ENCODE measurements around the gene VILL. TPM values are rescaled to one million over a fixed set of nuclear protein-coding genes. Genes with fewer than 3 reads are reported as not detected.

The VILL gene
- total RNA-seq, 1 donor from 2014 or later: 4.9 TPM

DNA sequence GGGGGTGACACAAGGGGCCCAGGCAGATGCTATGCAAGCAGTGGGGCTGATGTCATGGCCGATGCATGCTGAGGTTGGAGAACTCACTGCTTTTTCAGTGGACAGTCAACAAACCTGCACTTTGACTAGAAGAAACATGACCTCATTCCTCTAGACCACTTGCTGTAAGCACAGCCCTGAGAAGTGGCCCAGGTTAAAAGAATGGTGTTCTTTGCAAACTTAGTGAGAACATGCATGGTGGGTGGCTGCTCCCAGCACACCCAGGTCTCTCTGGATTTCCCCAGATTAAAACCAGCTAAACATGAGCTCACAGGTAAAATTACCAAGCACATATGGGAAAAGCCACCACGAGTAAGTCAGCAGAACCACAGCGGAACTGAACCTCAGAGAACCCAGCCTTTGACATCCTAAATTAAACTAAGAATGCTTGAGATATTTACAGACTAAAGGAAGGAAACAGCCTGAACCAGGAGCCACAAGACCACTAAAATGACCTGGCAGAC is 64.0 kb downstream of the VILL start:
- H3K36me3 Mint-ChIP-seq (ENCODE audit: low read depth): no peaks in the 10 kb centered on the region
- no peaks in the 10 kb centered on the region for H3K4me1 Mint-ChIP-seq
- H3K27me3 Mint-ChIP-seq (ENCODE audit: low read depth): no peaks in the 10 kb centered on the region
- H3K4me3 Mint-ChIP-seq: no peak overlapping the region
- H3K27ac Mint-ChIP-seq (ENCODE audit: unreplicated experiment): peak overlapping the region; percentile 23
- TF ChIP-seq, protein P1, sequence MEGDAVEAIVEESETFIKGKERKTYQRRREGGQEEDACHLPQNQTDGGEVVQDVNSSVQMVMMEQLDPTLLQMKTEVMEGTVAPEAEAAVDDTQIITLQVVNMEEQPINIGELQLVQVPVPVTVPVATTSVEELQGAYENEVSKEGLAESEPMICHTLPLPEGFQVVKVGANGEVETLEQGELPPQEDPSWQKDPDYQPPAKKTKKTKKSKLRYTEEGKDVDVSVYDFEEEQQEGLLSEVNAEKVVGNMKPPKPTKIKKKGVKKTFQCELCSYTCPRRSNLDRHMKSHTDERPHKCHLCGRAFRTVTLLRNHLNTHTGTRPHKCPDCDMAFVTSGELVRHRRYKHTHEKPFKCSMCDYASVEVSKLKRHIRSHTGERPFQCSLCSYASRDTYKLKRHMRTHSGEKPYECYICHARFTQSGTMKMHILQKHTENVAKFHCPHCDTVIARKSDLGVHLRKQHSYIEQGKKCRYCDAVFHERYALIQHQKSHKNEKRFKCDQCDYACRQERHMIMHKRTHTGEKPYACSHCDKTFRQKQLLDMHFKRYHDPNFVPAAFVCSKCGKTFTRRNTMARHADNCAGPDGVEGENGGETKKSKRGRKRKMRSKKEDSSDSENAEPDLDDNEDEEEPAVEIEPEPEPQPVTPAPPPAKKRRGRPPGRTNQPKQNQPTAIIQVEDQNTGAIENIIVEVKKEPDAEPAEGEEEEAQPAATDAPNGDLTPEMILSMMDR (conservative IDR thresholded peaks at IDR 0.05): no peak
- H3K9me3 Mint-ChIP-seq: no peaks in the 10 kb centered on the region
- no peak for DNase-seq (ENCODE audit: low read depth, low spot score)

Small RNAs within 50 kb of the gene (microRNA-seq; reads per million reads assigned to microRNA genes)
- 24.9 reads per million, percentile 39 among the genes with 10 or more reads in this experiment for gene MIR26A1

Other genes with a start within 250 kb of the VILL start
- 36.8 and 42.2 TPM in 2 replicates for gene CTDSPL, start 128.9 kb upstream of the VILL start, total RNA-seq
- gene PLCD1, start 38.9 kb downstream of the VILL start, total RNA-seq: 36.9 and 37.2 TPM in 2 replicates
- 1.1 and 1.3 TPM in 2 replicates for gene DLEC1, start 48.4 kb downstream of the VILL start, total RNA-seq
- 48.9 and 50.2 TPM in 2 replicates for gene ACAA1, start 146.3 kb downstream of the VILL start, total RNA-seq
- 39.5 and 39.8 TPM in 2 replicates for gene MYD88, start 147.9 kb downstream of the VILL start, total RNA-seq
- 48.4 and 50.0 TPM in 2 replicates for gene OXSR1, start 174.8 kb downstream of the VILL start, total RNA-seq